HCEC 1CT (cell line): ENCODE data around the gene GSN.
"Not testable (repeated sequence)": the region's sequence is repeated elsewhere in the genome, so short reads cannot be mapped to it uniquely, and the experiment has no call there.

Experiments used
- DNase-seq: peaks from one replicate; pipeline ENCODE4 v3.0.0-alpha.2; 2017

The GSN gene

DNA sequence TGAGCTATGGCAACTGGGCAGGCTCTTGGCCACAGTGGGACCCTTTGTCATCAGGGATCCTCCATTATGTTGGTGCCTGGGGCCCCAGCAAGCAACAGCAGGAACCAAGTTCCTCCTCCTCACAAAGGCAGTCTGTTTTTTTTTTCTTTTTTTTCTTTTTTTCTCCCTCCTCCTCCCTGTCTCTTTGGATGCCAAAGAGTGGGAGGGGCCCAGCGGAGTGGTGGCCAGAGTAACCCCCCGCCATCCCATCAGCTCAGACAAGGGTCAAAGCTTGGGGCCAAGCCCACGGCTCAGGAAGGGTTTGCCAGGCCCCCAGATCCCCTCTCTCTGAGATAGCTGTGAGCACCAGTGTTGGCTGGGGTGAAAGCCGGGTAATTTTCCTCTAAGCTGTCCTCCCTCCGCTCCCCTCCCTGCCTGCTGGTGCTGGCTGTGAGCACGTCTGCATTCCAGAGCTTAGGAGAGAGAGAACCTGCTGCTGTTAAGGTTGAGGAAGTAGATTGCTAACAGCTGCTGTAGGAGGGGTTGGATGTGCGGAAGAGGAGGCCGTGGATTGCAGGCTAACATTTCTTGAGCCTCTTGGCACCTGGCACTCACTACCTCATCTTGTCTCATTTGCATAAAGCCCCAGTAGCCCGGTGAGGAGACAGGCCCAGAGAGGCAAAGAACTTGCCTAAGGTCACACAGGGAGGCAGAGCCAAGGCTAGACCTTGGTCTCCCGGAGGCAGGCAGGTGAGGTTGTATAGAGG, 21.2 kb downstream of the GSN start:
- DNase-seq, result peak; percentile 55

DNA sequence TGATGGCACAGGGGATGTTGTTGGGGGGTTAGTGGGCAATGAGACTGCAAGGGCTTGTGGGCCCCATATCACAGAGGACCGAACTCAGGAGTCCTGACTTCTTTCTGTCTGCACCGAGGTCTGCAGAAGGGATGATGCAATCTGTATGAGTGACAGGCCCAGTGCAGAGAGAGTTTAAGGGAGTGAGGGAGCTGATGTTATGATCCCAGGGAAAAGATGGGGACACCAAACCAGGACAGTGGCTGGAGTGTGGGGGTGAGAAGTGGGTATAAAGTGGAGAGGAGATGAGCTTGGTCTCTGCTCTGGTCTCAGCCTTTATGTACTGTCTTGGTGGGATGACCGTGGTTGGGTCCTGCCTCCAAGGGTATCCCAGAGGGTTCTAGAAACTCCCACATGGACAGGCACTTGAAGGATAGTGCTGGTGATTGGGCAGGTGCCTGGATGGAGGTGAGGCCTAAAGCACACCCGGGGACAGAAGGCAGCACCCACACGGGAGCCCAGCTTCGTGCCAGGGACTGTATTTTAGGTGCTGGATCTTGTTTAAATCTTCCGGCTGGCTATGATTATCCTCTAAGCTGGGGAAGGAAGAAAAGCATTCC, 21.9 kb downstream of the GSN start:
- peak; percentile 20 for DNase-seq

DNA sequence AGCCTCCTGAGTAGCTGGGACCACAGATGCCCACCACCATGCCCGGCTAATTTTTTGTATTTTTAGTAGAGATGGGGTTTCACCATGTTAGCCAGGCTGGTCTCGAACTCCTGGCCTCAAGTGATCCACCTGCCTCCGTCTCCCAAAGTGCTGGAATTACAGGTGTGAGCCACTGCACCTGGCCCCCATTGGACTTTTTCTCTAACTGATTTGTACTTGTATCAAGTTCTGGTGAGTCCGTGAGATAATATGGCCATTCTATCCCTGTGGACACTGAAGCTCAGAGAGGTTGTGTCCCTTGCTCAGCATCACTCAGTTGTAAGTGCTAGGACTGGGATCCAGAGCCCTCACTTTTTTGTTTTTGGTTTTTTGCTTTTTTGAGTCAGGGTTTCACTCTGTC, 23.6 kb downstream of the GSN start:
- not testable (repeated sequence) for DNase-seq

DNA sequence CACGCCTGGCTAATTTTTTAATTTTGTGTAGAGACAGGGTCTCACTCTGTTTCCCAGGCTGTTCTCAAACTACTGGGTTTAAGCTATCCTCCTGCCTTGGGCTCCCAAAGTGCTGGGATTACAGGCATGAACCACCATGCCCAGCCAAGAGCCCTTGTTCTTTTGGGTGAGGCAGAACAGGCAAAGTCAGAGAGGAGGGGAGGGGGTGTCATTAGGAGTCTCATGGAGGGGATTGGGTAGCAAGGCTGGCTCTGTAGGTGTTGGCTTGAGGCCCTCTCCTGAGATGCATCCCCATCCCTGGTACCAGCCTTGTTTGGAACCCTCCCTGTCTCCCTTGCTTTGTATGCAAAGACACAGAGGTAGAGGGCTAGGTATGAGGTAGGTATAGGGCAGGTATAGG, 24.1 kb downstream of the GSN start:
- no peak for DNase-seq

DNA sequence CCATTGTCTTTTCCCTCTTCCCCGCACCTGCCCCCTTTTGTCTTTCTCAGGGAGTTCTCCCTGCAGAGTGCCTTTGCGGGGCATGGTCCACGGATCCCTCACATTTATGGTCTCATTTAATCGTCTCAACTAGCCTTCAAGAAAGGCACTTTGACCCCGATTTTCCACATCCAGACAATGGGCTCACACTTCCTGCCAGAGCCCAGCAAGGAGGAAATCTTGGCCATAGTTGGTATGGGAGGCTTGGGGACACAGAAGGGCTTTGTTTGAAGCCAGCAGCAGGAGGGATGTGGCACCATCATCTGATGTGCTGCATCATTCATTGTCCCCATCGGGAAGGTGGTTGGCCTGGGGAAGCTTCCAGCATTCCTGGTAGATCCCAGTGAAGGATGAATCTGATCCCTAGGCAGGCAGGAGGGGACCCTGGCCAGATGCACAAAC, 24.9 kb downstream of the GSN start:
- no peak for DNase-seq

GRCh38 chr9:121294151-121294743, 26.3 kb downstream of the GSN start:
- no peak for DNase-seq

- DNase-seq, result no peak
Observed at GRCh38 chr9:121294866-121295661, 27.1 kb downstream of the GSN start.

- DNase-seq, result no peak
Observed at GRCh38 chr9:121295662-121296191, 27.8 kb downstream of the GSN start.

- DNase-seq, result no peak
Observed at GRCh38 chr9:121296213-121297127, 28.5 kb downstream of the GSN start.

- no peak for DNase-seq
Observed at GRCh38 chr9:121297389-121297788, 29.4 kb downstream of the GSN start.

GRCh38 chr9:121298016-121298538, 30.1 kb downstream of the GSN start:
- DNase-seq, result no peak

- DNase-seq, result no peak
Observed at GRCh38 chr9:121298689-121299466, 30.9 kb downstream of the GSN start.

- DNase-seq, result no peak
Observed at GRCh38 chr9:121299467-121300282, 31.7 kb downstream of the GSN start.

DNA sequence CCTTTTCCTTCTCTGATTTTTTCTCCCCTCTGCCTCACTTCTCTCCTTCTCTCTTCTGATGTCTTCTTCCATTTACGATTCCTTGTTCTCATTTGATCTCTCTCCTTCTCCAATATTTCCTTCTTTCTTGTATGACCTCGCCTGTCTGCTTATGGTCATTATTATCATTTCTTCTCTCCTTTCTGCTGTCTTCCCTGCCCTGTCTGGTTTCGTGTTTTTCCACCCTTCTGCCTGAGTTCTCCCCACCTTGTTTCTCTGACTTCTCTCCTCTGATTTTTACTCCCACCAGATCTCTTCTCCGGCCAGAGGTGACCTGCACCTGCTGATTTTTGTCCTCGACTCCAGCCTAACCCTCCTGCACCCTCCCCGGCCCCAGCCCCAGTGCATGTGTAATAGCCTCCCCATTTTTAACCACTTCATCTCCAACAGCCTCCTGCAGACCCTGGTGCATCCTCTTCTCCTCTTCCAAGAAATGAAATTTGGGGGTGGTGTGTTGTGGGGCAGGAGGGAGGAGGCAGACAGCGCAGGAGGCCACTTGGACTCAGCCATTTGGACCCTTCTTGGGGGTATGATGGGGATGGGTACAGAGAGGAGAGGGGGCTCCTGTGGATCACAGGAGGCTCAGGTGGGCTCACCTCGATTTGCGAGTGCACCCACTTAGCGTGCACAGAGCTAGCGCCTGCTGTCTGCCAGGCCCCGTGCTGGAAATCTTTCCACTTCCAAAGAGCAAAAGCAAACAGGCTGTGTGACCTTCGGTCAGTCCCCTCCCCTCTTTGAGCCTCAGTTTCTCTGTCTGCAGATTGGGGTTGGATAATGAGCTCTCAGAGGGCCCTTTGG, 32.5 kb downstream of the GSN start:
- DNase-seq, result no peak

- DNase-seq, result no peak
Observed at GRCh38 chr9:121301881-121302286, 33.9 kb downstream of the GSN start.

DNA sequence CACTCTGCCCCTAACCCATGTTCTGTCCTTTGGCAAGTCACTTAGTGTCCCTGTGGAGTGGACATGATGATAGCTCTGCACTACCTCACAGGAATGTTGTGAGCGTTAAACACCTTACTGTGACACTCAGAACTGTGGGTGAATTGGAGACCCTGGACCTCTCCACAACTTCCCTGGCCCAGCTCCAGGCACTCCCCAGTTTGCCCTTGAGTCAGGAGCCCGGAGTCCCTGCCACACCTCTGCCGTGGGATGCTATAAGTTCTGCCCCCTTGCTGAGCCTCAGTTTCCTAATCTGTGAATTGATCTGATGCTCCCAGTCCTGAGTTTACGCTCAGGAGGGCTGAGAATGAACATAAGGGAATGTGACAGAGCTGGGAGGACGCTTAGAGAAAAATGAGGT, 34.4 kb downstream of the GSN start:
- no peak for DNase-seq

GRCh38 chr9:121302786-121303185, 34.8 kb downstream of the GSN start:
- no peak for DNase-seq

DNA sequence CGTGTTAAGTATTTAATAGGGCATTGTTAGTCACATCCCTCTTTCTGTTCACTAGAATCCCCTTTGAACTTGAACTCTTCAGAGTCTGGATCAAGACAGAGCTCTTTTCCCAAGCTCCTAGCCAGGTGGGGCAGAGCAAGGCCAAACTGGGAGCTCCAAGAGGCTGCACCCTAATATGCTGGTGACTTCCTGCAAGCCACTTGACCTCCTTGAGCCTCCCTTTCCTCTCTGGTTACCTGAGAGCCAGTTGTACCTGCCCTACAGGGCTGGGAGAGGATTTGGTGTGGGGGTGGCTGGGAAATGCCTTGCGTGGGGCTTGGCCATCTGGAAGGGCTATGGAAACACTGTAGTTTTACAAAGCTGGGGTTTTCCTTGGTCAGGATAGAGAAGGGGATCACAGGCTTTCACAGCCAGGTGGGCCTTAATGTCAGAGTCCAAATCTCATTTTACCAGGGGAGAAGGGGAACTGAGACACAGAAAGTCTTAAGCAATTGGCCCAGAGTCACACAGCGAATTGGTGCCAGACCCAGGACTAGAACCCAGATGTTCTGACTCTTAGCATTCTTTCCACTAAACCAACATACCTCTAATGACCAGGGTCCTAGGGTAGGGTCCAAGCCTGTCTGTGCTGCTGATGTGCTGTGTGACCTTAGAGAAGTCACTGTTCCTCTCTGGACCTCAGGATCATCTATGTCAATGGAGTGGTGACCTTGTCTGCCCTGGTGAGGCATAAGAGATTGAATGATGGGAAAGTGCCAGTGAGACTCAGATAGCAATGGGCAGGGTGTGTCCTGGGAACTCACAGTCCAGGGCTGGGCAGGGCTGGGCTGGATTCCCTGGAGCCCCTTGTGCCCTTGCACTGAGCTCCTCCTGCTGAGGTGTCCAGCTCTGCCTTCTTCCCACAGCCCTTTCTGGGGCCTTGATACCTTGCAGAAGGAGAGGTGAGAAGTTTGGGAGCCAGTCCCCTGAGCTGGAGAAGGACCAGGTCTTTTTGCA, 35.8 kb downstream of the GSN start:
- DNase-seq, result no peak
